ENCODE data around the gene ALDH1L1.
"Not testable (repeated sequence)": the region's sequence is repeated elsewhere in the genome, so short reads cannot be mapped to it uniquely, and the experiment has no call there.

Gene ALDH1L1

DNA sequence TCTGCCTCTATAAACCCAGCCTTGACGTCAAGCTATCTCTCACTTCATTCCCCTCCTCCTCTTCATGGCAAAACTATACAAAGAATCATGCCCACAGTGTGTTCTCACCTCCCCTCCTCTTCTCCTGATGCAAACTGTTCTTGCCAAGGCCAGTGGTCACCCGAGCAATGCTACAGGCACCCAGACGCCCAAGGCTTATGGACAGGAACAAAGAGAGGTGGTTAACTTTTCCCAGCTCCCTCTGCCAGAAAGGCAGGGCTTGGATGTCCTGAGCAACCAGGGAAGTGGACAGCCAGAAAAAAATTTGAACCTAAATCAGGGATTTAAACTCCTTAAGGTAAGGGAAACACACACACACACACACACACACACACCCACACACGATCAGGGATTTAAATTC is 101.5 kb downstream of the ALDH1L1 start:
- Histone ChIP-seq H3K36me3 (ENCODE audit: insufficient read depth, insufficient read length, low read length) (no peaks in the 10 kb centered on the region), H3K9me3 (ENCODE audit: insufficient read depth, low read length) (peaks cover under 1% of the 10 kb centered on the region; the same call in 1 of the 2 replicates), H3K4me3 (ENCODE audit: insufficient read length, low read depth) (no peak overlapping the region), H3K4me1 (ENCODE audit: insufficient read depth, insufficient read length) (peaks cover 4% of the 10 kb centered on the region), H3K27me3 (ENCODE audit: insufficient read depth, insufficient read length) (no peaks in the 10 kb centered on the region), H3K9ac (ENCODE audit: insufficient read length, low read depth) (no peak overlapping the region)
- no peak for DNase-seq (ENCODE audit: low read depth, low spot score)
- TF ChIP-seq YY1 (IDR thresholded peaks at IDR 0.05; ENCODE audit: insufficient read depth, insufficient read length) (no peak), SUZ12 (IDR thresholded peaks at IDR 0.05; ENCODE audit: extremely low read depth, insufficient read depth, insufficient read length) (no peak), ZNF274 (IDR thresholded peaks at IDR 0.05; ENCODE audit: low read depth, low read length) (no peak)

DNA sequence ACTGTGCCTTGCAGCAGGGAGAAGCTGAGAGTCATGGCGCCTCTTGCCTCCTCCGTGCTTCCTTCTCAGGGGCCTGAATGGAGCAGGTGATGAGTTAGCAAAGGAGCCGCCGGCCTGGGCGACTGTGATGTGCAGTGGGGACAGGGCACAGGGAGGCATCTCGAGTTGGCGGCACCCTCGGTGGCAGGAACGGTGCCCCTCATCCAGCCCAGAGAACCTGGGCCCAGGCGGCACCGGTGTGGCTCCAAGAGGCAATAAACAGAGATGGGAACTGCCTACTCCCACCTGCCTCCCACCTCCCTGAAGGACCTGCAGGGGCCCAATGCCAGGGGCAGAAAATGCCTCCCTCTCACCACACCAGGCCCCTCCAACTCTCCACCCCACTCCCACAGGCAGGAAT is 102.6 kb downstream of the ALDH1L1 start:
- Histone ChIP-seq H3K4me3 (ENCODE audit: insufficient read length, low read depth) (no peak overlapping the region), H3K36me3 (ENCODE audit: insufficient read depth, insufficient read length, low read length) (no peaks in the 10 kb centered on the region), H3K27me3 (ENCODE audit: insufficient read depth, insufficient read length) (no peaks in the 10 kb centered on the region), H3K4me1 (ENCODE audit: insufficient read depth, insufficient read length) (peaks cover under 1% of the 10 kb centered on the region), H3K9me3 (ENCODE audit: insufficient read depth, low read length) (peaks cover 4% of the 10 kb centered on the region; the same call in 1 of the 2 replicates), H3K9ac (ENCODE audit: insufficient read length, low read depth) (no peak overlapping the region)
- TF ChIP-seq YY1 (IDR thresholded peaks at IDR 0.05; ENCODE audit: insufficient read depth, insufficient read length) = no peak
- no peak for TF ChIP-seq SUZ12 (IDR thresholded peaks at IDR 0.05; ENCODE audit: extremely low read depth, insufficient read depth, insufficient read length)
- TF ChIP-seq ZNF274 (IDR thresholded peaks at IDR 0.05; ENCODE audit: low read depth, low read length) = no peak
- DNase-seq (ENCODE audit: low read depth, low spot score) = no peak

- Histone ChIP-seq H3K27me3 (ENCODE audit: insufficient read depth, insufficient read length) (no peaks in the 10 kb centered on the region), H3K4me3 (ENCODE audit: insufficient read length, low read depth) (no peak overlapping the region), H3K9ac (ENCODE audit: insufficient read length, low read depth) (no peak overlapping the region), H3K4me1 (ENCODE audit: insufficient read depth, insufficient read length) (no peaks in the 10 kb centered on the region), H3K36me3 (ENCODE audit: insufficient read depth, insufficient read length, low read length) (no peaks in the 10 kb centered on the region), H3K9me3 (ENCODE audit: insufficient read depth, low read length) (peaks cover 4% of the 10 kb centered on the region; the same call in 1 of the 2 replicates)
- no peak for DNase-seq (ENCODE audit: low read depth, low spot score)
- TF ChIP-seq YY1 (IDR thresholded peaks at IDR 0.05; ENCODE audit: insufficient read depth, insufficient read length) (no peak), SUZ12 (IDR thresholded peaks at IDR 0.05; ENCODE audit: extremely low read depth, insufficient read depth, insufficient read length) (no peak), ZNF274 (IDR thresholded peaks at IDR 0.05; ENCODE audit: low read depth, low read length) (no peak)
Observed at GRCh38 chr3:126076140-126076539, 104.2 kb downstream of the ALDH1L1 start.

- H3K27me3 ChIP-seq (ENCODE audit: insufficient read depth, insufficient read length) = no peaks in the 10 kb centered on the region
- no peak for DNase-seq (ENCODE audit: low read depth, low spot score)
- no peak overlapping the region for H3K9ac ChIP-seq (ENCODE audit: insufficient read length, low read depth)
- peaks cover 4% of the 10 kb centered on the region; the same call in 1 of the 2 replicates for H3K9me3 ChIP-seq (ENCODE audit: insufficient read depth, low read length)
- no peak overlapping the region for H3K4me3 ChIP-seq (ENCODE audit: insufficient read length, low read depth)
- peaks cover 2% of the 10 kb centered on the region for H3K36me3 ChIP-seq (ENCODE audit: insufficient read depth, insufficient read length, low read length)
- H3K4me1 ChIP-seq (ENCODE audit: insufficient read depth, insufficient read length) = no peaks in the 10 kb centered on the region
- TF ChIP-seq SUZ12 (IDR thresholded peaks at IDR 0.05; ENCODE audit: extremely low read depth, insufficient read depth, insufficient read length) (no peak), YY1 (IDR thresholded peaks at IDR 0.05; ENCODE audit: insufficient read depth, insufficient read length) (no peak), ZNF274 (IDR thresholded peaks at IDR 0.05; ENCODE audit: low read depth, low read length) (no peak)
Observed at GRCh38 chr3:126070146-126070545, 110.2 kb downstream of the ALDH1L1 start.

GRCh38 chr3:126067959-126068358 is 112.4 kb downstream of the ALDH1L1 start:
- H3K36me3 ChIP-seq (ENCODE audit: insufficient read depth, insufficient read length, low read length) = peaks cover 2% of the 10 kb centered on the region
- H3K9me3 ChIP-seq (ENCODE audit: insufficient read depth, low read length) = no peaks in the 10 kb centered on the region
- DNase-seq (ENCODE audit: low read depth, low spot score) = no peak
- no peak overlapping the region for H3K4me3 ChIP-seq (ENCODE audit: insufficient read length, low read depth)
- no peak overlapping the region for H3K9ac ChIP-seq (ENCODE audit: insufficient read length, low read depth)
- TF ChIP-seq SUZ12 (IDR thresholded peaks at IDR 0.05; ENCODE audit: extremely low read depth, insufficient read depth, insufficient read length) (no peak), ZNF274 (IDR thresholded peaks at IDR 0.05; ENCODE audit: low read depth, low read length) (no peak), YY1 (IDR thresholded peaks at IDR 0.05; ENCODE audit: insufficient read depth, insufficient read length) (no peak)
- H3K4me1 ChIP-seq (ENCODE audit: insufficient read depth, insufficient read length) = no peaks in the 10 kb centered on the region
- no peaks in the 10 kb centered on the region for H3K27me3 ChIP-seq (ENCODE audit: insufficient read depth, insufficient read length)

DNA sequence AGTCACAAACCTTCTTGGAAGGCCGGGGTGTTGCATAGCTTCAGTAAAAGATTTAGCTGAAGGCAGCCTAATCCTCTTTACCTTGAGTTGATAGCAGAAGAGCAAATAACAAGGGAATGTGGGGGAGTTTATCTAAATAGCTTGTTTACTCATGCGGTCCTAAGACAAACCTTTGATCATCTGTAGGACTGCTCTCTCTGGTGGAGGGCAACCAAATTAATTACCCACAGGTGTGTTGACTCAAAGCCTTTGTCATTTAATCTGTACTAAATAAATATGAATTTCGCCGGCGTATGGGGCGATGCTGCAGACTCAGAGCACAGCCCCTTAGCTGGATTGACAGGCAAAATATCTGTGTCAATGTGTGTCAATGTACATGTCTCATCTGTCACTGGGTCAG is 113.7 kb downstream of the ALDH1L1 start:
- not testable (repeated sequence) for H3K36me3 ChIP-seq (ENCODE audit: insufficient read depth, insufficient read length, low read length); H3K4me3 ChIP-seq (ENCODE audit: insufficient read length, low read depth); H3K27me3 ChIP-seq (ENCODE audit: insufficient read depth, insufficient read length); H3K4me1 ChIP-seq (ENCODE audit: insufficient read depth, insufficient read length); H3K9ac ChIP-seq (ENCODE audit: insufficient read length, low read depth); DNase-seq (ENCODE audit: low read depth, low spot score); H3K9me3 ChIP-seq (ENCODE audit: insufficient read depth, low read length)

- Histone ChIP-seq H3K4me1 (ENCODE audit: insufficient read depth, insufficient read length) (no peaks in the 10 kb centered on the region), H3K36me3 (ENCODE audit: insufficient read depth, insufficient read length, low read length) (peaks cover 2% of the 10 kb centered on the region), H3K9me3 (ENCODE audit: insufficient read depth, low read length) (no peaks in the 10 kb centered on the region), H3K4me3 (ENCODE audit: insufficient read length, low read depth) (no peak overlapping the region), H3K27me3 (ENCODE audit: insufficient read depth, insufficient read length) (no peaks in the 10 kb centered on the region), H3K9ac (ENCODE audit: insufficient read length, low read depth) (no peak overlapping the region)
- TF ChIP-seq SUZ12 (IDR thresholded peaks at IDR 0.05; ENCODE audit: extremely low read depth, insufficient read depth, insufficient read length) = no peak
- TF ChIP-seq YY1 (IDR thresholded peaks at IDR 0.05; ENCODE audit: insufficient read depth, insufficient read length) = no peak
- TF ChIP-seq ZNF274 (IDR thresholded peaks at IDR 0.05; ENCODE audit: low read depth, low read length) = no peak
- DNase-seq (ENCODE audit: low read depth, low spot score) = no peak
Observed at GRCh38 chr3:126065876-126066275, 114.5 kb downstream of the ALDH1L1 start.
